ENCODE results near the gene TVP23A.
"Not testable (repeated sequence)": the region's sequence is repeated elsewhere in the genome, so short reads cannot be mapped to it uniquely, and the experiment has no call there.

Gene TVP23A

DNA sequence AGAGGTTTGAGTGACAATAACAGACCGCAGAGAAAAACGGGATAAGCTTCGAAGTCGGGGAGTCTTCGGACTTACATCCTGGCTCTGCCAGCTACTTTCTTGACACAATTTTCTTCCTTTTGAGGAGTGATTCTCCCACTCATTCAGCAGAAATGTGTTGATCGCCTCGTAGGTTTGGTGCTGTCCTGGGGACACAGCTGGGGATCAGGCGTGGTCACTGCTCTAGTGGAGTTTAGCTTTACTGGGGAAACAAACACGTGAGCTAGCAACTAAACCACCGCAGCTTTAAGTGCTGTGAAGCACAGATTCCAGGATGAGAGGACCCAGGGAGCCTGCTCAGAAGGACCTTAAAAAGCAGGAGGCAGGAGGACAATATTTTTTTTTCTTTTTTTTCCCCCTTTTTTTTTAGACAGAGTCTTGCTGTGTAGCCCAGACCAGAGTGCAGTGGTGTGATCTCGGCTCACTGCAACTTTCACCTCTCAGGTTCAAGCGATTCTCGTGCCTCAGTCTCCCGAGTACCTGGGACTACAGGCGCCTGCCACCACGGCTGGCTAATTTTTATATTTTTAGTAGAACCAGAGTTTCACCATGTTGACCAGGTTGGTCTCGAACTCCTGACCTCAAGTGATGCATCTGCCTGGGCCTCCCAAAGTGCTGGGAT is 74.1 kb downstream of the TVP23A start:
- no peak for DNase-seq

DNA sequence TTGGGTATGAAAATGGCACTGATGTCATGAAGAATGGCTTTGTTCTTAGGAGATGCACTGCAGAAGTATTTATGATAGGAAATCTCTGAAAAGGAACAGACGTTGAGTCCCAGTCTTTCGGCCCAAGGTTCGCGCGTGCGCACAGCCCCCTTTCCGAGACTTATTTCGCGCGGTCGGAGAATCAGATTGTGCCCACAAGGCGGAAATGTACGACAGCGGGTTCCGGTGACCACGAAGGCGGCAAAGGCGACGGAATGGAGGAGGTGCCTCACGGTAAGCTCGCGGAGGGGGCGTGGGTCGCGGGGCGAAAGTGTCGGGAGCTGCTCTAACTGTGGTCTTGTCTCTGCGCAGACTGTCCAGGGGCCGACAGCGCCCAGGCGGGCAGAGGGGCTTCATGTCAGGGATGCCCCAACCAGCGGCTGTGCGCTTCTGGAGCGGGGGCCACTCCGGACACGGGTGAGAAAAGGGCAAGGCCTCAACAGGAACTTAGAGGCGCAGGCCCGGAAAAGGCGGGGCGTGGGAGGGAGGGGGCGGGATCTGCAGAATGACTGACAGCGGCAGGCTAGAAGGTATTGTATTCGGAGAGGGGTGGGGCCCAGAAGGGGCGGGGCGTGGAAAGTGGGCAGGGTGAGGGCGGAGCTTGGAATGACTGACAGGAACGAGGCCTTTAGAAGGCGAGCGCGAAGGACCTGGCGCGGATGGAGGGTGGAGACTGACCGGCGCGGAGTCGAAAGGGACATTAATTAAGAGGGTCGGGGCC is 74.8 kb downstream of the TVP23A start, which contains the start of gene NUBP1:
Gene NUBP1 (plus strand): TSS at position 233 of the 760 bp plus-strand sequence. CDS start 22 bp downstream, at position 255.
- DNase-seq, result peak; percentile 97

- no peak for DNase-seq
Observed at GRCh38 chr16:10743227-10743609, 75.4 kb downstream of the TVP23A start.

- peak; percentile 43 for DNase-seq
Observed at GRCh38 chr16:10741844-10742243, 76.8 kb downstream of the TVP23A start.

DNA sequence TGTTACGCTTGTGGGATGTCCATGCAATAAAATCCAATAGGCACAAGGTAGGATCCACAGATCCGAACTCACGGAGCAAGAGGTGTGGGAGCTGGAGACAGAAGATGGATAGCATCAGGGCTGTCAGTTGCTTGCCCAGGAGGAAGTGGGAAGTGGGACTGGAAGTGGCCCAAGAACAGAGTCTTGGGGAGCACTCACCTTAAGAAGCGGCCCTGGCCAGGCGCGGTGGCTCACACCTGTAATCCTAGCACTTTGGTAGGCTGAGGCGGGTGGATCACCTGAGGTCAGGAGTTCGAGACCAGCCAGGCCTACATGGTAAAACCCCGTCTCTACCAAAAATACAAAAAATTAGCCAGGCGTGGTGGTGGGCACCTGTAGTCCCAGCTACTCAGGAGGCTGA is 77.3 kb downstream of the TVP23A start:
- not testable (repeated sequence) for DNase-seq

DNA sequence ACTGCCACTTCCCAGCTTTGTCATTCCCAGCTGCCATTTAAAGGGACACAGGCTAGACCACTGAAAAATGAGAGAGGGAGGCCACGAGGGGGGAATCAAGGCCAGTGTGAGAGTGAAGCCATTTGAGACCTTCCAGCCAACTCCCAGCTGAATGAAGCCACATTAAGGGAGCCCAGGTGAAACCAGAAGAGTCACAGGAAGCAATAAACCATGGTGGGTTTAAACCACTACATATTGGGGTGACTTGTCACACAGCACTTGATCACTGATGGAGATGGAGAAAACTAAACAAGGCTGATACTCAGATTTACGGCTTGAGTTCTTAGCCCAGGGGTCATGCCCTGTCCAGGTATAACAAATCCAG is 77.8 kb downstream of the TVP23A start:
- DNase-seq, result no peak

GRCh38 chr16:10740000-10740844 is 78.4 kb downstream of the TVP23A start:
- DNase-seq, result no peak

DNA sequence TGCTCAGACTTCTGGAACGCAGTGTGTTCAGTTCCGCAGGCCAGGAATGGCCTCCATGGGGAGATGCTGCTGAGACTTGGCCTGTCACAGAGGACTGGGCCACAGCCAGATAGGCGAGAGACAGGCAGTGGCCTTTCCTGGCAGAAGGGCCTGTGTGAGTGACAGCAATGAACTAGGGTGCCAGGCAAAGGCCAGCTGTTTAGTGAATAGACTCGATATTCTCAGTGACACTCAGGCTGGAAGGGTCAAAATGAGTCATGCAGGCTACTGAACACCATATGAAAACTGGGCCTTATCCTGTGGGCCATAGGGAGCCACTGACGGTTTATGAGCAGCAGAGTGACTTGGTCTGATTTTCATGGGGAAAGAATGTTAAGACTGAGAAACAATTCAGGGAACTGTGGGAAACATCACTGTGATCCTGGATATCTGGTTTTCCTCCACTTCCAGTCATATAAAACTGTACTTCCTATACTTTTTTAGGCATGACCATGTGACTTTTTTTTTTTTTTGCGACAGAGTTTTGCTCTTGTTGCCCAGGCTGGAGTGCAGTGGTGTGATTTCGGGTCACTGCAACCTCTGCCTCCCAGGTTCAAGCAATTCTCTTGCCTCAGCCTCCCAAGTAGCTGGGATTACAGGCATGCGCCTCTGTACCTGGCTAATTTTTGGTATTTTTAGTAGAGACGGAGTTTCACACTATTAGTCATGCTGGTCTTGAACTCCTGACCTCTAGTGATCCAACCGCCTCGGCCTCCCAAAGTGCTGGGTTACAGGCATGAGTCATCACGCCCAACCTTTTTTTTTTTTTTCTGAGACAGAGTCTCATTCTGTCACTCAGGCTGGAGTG is 80.1 kb downstream of the TVP23A start:
- peak; percentile 72 for DNase-seq

GRCh38 chr16:10737068-10737625 is 81.4 kb downstream of the TVP23A start:
- peak; percentile 68 for DNase-seq

GRCh38 chr16:10731790-10732189 is 86.8 kb downstream of the TVP23A start:
- DNase-seq, result no peak

GRCh38 chr16:10729104-10730048 is 89.2 kb downstream of the TVP23A start:
- DNase-seq, result peak; percentile 41

DNA sequence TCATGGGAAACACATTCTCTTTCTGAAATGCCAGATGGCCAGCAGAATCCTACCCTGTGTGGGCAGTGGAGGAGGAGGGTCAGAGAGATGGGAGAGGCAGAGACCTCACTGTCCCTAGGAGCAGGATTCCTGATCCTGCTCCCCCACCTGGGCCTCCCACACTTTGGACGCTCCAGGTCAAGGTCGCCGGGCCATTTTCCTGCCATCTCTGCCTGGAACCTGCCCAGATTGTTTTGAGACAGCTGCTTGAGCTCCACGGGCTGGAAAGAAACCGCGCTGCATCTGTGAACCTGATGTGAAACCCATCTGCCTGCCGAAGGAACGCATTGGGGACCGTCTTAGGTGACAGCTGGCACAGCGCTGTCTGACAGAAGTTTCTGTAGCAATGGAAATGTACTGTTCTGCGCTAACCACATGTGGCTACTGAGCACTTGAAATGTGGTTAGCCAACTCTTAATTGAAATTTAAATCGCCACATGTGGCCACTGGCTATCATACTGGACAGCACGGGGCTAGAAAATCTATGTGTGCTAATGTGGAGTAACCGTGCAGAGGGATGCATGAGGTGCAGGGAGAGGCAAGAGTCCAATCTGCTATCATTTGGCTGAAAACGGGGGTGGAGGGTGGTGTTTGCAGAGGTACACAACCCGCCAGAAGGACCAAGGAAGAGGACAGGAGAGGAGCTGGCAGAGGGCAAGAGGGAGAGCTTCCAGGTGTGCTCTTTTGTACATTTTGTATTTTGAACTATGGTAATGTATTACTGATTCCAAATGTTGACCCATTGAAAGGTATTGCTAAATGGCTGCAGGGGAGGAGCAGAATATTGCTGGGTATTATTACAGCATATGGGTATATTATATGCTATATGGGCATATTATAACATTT is 90.3 kb downstream of the TVP23A start:
- DNase-seq, result no peak

Data from fibroblast of upper back skin (primary cell).